K562 (cell line): Measurements from ENCODE around the gene WDR55. TPM values are rescaled to one million over a fixed set of nuclear protein-coding genes. Genes with fewer than 3 reads are reported as not detected.
A peak's percentile ranks its signal among the peaks of the same experiment; 100 is the strongest.

Experiments used
- ARNT ChIP-seq, 2 experiments: fragments of 450-650 bp; IDR thresholded peaks; 2 replicates each; pipeline ENCODE4 v1.6.1; 2016; ENCODE audit warnings: mild to moderate bottlenecking in 1 of 2
- BACH1 ChIP-seq: fragments of 200-800 bp; sonication (Bioruptor generic); IDR thresholded peaks from 2 replicates; pipeline ENCODE4 v1.6.1; 2016; ENCODE audit warnings: missing genetic modification characterization, missing compliant biosample characterization
- CCAR2 ChIP-seq: fragments of 200-400 bp; formaldehyde crosslinking; IDR thresholded peaks from 2 replicates; pipeline ENCODE4 v1.6.1; 2017; ENCODE audit warnings: mild to moderate bottlenecking, low read depth, low read length
- CGGBP1 ChIP-seq: fragments of 250-450 bp; sonication (Bioruptor Pico); IDR thresholded peaks from 2 replicates; pipeline ENCODE4 v1.9.0; 2021; ENCODE audit warnings: mild to moderate bottlenecking
- CREBBP ChIP-seq: IDR thresholded peaks from one replicate; pipeline ENCODE4 v1.6.1; 2012; ENCODE audit warnings: low read depth, mild to moderate bottlenecking, control low read depth, inconsistent platforms, low read length
- FOXK2 ChIP-seq, 2 experiments: fragments of 450-650 bp; IDR thresholded peaks in 1 of 2; conservative IDR thresholded peaks in 1 of 2; 2 replicates each; pipeline ENCODE4 v1.6.1; 2016; ENCODE audit warnings: low read depth in 2 of 2, mild to moderate bottlenecking in 1 of 2
- HSF4 ChIP-seq: fragments of 250-450 bp; sonication (Bioruptor Pico); IDR thresholded peaks from 2 replicates; pipeline ENCODE4 v2.1.2; 2022; ENCODE audit warnings: mild to moderate bottlenecking, moderate library complexity, borderline replicate concordance
- NR1H2 ChIP-seq: sonication (generic); formaldehyde crosslinking; IDR thresholded peaks from 2 replicates; pipeline ENCODE4 v1.4.0; 2020; ENCODE audit warnings: mild to moderate bottlenecking, missing genetic modification reagents
- SAFB ChIP-seq: fragments of 200-400 bp; formaldehyde crosslinking; IDR thresholded peaks from 2 replicates; pipeline ENCODE4 v1.6.1; 2017; ENCODE audit warnings: low read depth, low read length, borderline replicate concordance
- SP1 ChIP-seq: sonication (generic); formaldehyde crosslinking; IDR thresholded peaks from 2 replicates; pipeline ENCODE4 v1.8.1; 2022; ENCODE audit warnings: mild to moderate bottlenecking, missing genetic modification reagents
- STAG1 ChIP-seq: sonication (generic); formaldehyde crosslinking; IDR thresholded peaks from 2 replicates; pipeline ENCODE4 v1.5.0; 2020; ENCODE audit warnings: missing genetic modification reagents, borderline replicate concordance
- ZBTB33 ChIP-seq: sonication (generic); formaldehyde crosslinking; IDR thresholded peaks from 2 replicates; pipeline ENCODE4 v1.8.1; 2023; ENCODE audit warnings: mild to moderate bottlenecking, missing genetic modification reagents
- ZBTB40 ChIP-seq, 2 experiments: fragments of 450-650 bp in 1 of 2; sonication (generic) in 1 of 2; formaldehyde crosslinking in 1 of 2; IDR thresholded peaks; 2 replicates each; pipeline versions ENCODE4 v1.7.1 to v1.9.0; 2016 to 2022; ENCODE audit warnings: inconsistent platforms in 1 of 2, mild to moderate bottlenecking in 1 of 2, missing genetic modification reagents in 1 of 2
- ZNF197 ChIP-seq: fragments of 200-800 bp; sonication (Bioruptor generic); IDR thresholded peaks from 2 replicates; pipeline ENCODE4 v1.6.1; 2016; ENCODE audit warnings: low read depth, missing genetic modification characterization, missing compliant biosample characterization
- ZNF274 ChIP-seq: IDR thresholded peaks from 2 replicates; pipeline ENCODE4 v1.6.1; 2011; ENCODE audit warnings: low read depth, mild to moderate bottlenecking, low read length, moderate library complexity, borderline replicate concordance
- ZNF436 ChIP-seq: fragments of 250-450, 450-650 bp; sonication (Bioruptor Pico); formaldehyde crosslinking; IDR thresholded peaks from 2 replicates; pipeline ENCODE4 v1.7.0; 2020; ENCODE audit warnings: mild to moderate bottlenecking
- polyA plus RNA-seq, 8 experiments: library from polyadenylated mRNA; depleted of rRNA in 4 of 8; stranded (reverse) in 5 of 8; unstranded in 3 of 8; fragments of >200 nt; fragmentation: Nextera tagmentation in 2 of 8; fragmentation: Illumina TruSeq in 1 of 8; extraction: Ambion mirVana in 2 of 8; extraction: Trizol in 1 of 8; gene quantifications; 2 replicates each; pipeline versions ENCODE4 v1.2.1 to v1.2.3, GENCODE V29; 2011 to 2014; ENCODE audit warnings: inconsistent platforms in 1 of 8, missing spikeins in 1 of 8
- total RNA-seq, 7 experiments: library from RNA; depleted of rRNA in 6 of 7; stranded (reverse); fragments of >200 nt in 6 of 7; fragmentation: Illumina TruSeq in 2 of 7; extraction: Trizol in 2 of 7; gene quantifications; 2 replicates each; pipeline versions ENCODE4 v1.2.1 to v1.2.3, GENCODE V29; 2011 to 2021; ENCODE audit warnings: low replicate concordance in 1 of 7

The WDR55 gene
- total and polyA plus RNA-seq, 9 of the 15 experiments (the other 6 are each of a cell fraction or from before 2014, with no cell fraction given): 5.2 to 45.0 (median 29.3) TPM

- TF ChIP-seq SP1 (peak; percentile 95), ZBTB33 (no peak), BACH1 (tag) (no peak; the same call in 1 of the 2 replicates), STAG1 (no peak), ARNT (IDR thresholded peaks at IDR 0.05) (no peak), ZNF197 (CRISPR knock-in tag) (no peak), ZBTB40 (IDR thresholded peaks at IDR 0.05) (peak; percentile 97), ZBTB40 (CRISPR knock-in tag; IDR thresholded peaks at IDR 0.05) (no peak), FOXK2 (conservative IDR thresholded peaks at IDR 0.05 in 1 of 2, IDR thresholded peaks at IDR 0.05 in 1 of 2; ENCODE audit: low read depth in 2 of 2) (no peak), CGGBP1 (no peak), HSF4 (CRISPR knock-in tag) (no peak), CREBBP (no peak), SAFB (no peak), NR1H2 (CRISPR knock-in tag) (0 out of 2 replicates have a peak, but pooled peaks have one; percentile 77), CCAR2 (no peak), ZNF274 (no peak), ZNF436 (CRISPR knock-in tag) (no peak)
Observed at GRCh38 chr5:140664359-140665119, at the start of gene WDR55 (continued).
